Forelimb muscle (tissue), 1 donor: ENCODE results near the gene TMEM252. TPM values are rescaled to one million over a fixed set of nuclear protein-coding genes. Genes with fewer than 3 reads are reported as not detected.
A peak's percentile ranks its signal among the peaks of the same experiment; 100 is the strongest.

ENCODE experiments used
- DNase-seq: peaks from one replicate; pipeline ENCODE4 v3.0.0-alpha.2; 2013; ENCODE audit warnings: low read depth
- polyA plus RNA-seq: library from polyadenylated mRNA; unstranded; fragments of 120-200 nt; gene quantifications from one replicate; pipeline ENCODE4 v1.2.1, GENCODE V29; 2013; ENCODE audit not compliant: insufficient read length

The TMEM252 gene, protein sequence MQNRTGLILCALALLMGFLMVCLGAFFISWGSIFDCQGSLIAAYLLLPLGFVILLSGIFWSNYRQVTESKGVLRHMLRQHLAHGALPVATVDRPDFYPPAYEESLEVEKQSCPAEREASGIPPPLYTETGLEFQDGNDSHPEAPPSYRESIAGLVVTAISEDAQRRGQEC
- 1.0 TPM for polyA plus RNA-seq

DNA sequence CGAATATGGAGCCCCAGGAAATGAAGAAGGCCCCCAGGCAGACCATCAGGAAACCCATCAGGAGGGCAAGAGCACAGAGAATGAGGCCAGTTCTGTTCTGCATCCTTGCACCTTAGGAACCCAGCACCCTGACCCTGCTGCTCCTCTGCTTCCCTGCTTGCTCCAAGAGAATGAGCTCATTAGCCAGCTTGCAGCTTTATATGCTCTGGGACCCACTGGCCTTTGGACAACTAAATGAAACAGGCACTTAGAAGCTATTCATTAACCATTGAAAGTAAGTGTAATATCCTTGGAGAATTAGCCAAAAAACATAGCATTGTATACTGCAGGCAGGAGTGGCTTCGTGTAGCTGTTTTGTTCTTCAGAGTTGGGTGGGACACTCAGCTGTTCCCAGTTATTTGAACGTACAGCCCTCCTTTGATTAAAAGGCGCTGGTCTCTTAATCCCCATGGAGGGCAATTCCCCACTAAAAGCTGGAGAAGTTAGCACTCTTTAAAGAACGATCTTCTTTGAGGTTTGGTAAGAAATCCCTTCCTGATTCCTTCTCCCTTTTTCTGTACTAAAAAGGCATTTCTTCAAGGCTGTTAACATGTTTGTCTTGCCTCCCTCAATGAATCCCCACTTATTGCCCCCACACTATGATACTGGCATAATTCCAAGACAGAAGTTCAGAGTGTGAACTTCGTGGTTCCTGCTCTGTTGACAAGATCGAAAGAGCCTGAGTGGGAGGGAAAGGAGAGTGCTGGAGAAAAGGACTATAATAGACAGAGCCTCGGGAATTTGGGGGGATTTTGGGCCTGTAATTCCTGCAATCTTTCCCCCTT lies at the start of gene TMEM252:
Gene TMEM252, minus strand, starts transcription at position 172 of the 824 bp plus-strand sequence. Its CDS starts 69 bp downstream, at position 103.
- DNase-seq = no peak

DNA sequence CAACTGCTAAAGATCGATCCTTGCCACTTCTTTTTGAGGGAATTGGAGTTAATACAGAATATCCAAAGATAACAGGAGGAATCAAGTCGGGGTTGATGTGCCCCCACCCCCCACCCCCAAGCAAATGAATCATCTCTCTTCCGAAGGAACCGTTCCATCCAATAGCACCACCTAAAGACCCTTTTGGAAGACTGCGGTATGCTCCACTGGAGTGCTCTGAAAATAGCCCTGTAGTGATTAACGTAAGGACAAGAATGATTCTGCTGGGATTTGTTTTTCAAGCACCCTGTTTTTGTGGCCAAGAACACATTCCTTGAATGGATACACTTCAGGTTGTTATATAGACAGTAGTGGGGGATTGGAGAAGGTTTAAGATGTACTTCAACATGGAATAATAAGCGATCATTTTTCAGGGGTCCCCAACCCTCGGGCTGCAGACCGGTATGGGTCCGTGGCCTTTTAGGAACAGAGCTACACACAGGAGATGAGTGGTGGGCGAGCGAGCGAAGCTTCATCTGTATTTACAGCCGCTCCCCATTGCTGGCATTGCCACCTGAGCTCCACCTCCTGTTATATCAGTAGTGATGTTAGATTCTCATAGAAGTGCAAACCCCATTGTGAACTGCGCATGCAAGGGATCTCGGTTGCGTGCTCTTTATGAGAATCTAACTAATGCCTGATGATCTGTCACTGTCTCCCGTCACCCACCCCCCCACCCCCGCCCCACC lies 44.5 kb upstream of the TMEM252 start:
- DNase-seq = no peak

DNA sequence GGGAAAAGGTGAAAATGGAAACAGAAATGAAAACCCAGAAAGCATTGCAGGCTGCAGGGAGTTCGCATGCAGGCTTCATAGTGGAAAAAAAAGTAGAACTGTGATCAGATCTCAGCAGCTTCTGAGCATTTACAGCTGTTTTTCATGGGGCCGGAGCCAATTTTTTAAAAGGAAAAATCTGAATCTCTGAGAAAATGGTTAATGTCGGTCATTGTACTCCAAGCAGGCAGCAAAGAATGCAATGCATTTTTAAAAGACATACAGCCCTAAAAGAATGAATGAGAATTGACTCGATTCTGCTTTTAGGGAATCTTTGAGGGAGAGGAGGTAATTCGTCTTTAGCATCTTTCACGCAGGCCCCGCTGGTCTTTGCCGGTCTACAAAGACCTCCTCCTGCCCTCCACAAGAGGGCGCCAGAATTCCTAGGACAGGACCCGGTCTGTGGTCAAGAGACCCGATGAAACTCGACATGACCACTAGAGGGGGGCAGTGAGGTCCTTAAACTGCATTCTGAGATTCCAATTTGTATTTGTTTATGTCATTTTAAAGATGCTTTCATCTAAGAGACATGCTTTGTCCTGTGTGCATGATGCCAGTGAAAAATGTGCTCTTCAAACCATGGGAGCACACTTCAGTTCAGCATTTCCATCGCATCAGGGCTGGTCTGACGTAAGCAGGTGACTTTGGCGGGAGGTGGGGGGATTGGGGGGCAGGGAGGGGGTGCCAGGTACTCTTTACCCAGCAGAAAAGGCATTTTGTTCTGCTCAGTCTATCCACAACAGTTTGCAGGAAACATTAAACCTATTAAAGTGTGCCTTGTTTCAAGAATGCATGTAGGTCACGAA lies 43.7 kb upstream of the TMEM252 start:
- peak; percentile 60 for DNase-seq

DNA sequence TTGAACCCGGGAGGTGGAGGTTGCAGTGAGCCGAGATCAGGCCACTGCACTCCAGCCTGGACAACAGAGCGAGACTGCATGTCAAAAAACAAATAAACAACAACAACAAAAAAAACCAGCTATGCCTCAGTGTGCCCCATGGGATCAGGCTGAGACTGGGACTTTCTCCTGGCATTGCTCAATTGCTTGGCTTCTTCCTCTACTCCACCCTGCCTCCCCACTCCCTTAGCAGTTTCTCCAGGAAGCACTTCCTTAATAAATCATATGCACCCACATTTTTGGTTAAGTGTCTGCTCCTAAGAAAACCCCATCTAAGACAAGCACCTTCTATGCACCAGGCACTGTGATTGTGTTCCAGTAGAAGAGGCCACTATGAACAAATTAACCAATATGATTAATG lies 41.0 kb upstream of the TMEM252 start:
- no peak for DNase-seq

DNA sequence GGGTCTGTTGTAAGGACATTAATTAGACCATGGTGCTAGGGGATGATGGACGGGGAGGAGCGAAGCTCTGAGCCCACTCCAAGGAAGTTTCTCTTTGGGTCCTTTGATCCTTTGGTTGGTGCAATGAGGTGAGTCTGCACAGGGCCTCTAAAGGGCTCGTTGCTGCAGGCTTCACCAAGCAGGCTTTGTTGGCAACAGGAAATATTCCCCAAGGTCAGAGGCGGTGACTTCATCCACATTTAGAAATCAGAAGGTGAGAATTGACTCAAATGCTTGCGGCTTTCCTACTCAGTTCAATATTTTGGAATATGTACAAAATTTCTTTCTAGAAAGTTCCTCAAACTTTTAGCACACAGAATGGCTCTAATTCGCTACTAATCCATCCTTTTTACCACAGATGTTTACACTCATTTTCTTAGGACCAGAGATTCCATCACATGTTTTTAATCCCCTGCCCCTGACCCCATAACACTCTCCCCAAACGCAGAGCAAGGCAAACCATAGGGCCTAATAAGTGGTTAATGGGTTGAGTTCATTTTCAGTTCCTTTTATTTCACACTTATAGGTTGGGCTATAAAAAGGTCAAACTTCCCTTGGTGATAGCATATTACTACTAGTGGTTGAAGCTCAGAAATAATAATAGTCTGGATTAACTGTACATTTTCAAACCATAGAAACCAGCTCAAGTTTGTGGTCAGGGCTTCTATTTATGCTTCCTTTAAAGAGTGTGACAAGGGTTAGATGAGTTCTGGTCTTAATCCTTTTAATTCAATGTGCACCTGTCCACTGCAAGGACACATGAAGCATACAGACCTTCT lies 37.3 kb upstream of the TMEM252 start:
- no peak for DNase-seq

DNA sequence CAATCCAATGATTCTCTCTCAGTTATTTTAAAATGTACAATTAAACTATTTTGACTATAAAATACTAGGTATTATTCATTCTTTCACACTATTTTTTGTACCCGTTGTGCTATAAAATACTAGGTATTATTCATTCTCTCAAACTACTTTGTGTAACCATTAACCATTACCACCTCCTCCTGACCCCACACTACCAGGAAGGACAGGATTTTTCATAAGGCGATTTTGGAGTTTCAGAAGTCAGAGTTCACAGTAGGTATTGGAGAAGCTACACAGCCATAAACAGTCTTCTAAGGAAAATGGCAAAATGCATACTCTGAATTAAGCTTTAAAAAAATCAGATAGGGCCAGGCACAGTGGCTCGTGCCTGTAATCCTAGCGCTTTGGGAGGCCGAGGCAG lies 35.1 kb upstream of the TMEM252 start:
- no peak for DNase-seq

DNA sequence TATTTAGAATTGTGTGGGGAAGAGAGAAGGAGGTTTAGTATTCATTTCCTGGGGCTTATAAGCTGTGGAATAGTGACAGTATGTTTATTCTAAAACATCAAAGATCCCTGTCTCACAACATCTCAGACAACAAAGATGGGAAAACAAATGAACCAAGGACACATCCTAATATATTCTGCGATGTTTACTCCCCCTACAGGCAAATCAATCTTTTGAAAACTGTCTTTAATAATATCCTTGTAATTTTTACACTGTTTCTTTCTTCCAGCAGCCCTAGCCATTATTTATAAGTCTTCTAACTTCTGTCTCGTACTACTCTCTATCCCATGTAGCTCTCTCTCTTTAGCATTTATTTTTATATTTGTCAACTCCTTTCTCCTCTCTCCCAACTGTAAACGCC lies 33.5 kb upstream of the TMEM252 start:
- no peak for DNase-seq

DNA sequence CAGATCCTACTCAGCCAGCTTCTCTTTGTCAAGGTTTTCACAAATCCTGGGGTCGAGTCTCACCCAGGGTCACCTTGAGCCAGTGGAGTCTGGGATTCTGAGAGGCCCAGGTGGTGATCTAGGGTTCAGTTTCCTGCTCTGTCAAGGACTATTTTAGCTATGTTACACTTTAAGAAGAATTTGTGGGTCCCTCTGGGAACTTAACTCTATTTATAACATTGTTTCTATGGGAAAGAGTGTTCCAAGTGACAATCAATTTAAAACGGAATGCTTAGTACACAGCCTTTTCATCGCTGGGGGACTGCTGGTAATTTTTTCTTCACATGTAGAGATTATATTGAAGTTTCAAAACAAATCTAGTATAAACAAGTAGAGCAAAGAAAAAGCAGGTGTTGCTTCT lies 26.9 kb upstream of the TMEM252 start:
- no peak for DNase-seq

DNA sequence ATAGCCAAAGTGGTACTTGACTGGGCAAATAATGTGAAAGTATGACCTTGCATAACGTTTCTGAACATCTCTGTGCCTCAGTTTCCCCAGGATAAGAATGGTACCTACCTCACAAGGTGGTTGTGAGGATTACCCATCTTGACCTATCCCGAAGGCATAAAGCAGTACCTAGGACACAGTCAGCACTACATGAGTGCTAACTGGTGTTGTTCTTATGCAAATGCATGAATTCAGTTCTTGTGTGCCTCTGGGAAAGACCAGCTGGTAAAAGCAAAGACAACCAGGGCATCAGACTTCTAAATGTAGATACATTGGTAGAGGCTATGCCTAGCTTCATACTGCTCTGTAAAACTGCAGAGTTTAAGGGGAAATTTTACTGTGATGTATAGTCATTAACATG lies 21.8 kb upstream of the TMEM252 start:
- no peak for DNase-seq

DNA sequence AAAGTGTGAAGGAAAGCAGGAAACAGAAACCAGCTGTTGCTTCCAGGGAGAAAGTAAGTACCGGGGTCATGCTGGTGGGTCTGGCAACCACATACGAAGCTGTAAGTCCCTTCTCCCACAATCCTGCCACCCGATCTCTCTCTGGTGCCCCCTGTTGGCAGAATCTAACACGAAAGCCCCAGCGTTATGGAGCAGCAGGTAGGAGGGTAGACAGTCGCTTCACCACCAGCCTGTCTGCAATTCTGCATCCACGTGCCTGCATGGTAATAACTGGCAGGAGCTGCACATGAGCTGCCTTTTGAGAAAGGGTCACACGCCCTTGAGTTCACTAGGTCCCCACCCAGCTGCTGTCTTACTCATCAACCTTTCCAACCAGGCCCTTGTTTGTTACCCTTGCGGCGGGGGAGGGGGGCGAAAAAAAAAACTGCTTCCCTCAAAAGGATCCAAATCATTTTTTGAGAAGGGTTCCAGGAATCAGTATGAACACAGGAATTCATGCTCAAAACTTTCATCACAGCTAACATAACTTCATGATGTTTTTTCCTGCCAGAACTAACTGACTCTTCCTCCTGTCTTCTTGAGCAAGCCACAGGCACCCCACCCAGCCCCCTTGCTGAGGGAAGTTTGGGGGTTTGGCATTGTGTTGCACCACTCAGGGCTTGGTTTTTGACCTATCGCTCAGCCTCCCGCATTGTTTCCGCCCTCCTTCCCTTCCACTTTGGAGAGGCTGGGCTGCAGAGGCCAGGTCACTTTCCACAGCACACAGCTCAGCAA lies 19.6 kb upstream of the TMEM252 start:
- no peak for DNase-seq

DNA sequence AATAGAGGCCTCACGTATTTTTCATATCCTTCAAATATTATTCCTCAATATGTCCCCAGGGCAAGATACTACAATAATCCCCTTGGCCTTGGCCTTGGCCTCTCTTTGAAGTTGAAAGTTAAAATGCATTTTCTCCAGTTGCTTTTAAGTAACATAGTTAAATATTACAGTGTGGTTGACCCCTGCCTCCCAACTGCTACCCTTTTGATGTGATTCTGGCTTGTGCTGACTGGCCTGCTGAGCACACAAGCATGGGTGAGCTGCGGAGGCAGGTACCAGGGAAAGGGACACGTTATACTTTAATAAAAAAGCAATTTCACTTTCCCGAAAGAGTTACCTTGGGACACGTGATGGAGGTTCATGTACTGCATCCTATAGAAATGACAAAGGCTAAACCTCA lies 17.9 kb upstream of the TMEM252 start:
- DNase-seq = no peak

DNA sequence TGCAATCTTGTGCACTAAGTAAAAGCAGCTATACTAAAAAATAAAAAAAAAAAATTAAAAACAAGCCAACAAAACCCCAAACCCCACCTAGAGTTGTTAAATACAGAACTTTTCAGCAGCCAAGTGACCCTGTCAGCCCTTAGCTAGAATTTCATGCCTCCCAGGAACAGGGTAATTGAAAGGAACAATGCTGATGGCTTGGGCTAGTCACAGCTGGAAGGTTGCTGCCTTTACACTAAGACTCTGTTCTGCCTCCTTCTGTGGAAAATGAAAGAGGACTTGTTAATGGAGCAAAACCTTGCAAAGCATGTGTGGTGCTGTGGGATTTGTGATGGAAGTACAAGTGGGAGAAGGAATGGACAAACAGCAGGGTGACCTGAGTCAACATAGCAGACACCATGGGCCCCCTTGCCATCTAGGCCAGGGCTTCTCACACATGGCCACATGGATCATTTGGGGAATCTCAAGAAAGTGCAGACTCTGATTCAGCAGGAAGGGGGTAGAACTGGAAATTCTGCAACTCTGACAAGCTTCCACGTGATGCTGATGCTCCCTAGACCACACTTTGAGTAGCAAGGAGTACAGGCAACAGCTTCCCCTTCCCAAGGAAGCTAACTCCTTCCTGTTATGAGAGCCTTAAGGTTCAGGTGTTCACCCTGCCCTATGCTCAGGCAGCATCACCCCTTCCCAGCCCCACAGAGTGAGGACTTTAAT lies 14.9 kb upstream of the TMEM252 start:
- no peak for DNase-seq

DNA sequence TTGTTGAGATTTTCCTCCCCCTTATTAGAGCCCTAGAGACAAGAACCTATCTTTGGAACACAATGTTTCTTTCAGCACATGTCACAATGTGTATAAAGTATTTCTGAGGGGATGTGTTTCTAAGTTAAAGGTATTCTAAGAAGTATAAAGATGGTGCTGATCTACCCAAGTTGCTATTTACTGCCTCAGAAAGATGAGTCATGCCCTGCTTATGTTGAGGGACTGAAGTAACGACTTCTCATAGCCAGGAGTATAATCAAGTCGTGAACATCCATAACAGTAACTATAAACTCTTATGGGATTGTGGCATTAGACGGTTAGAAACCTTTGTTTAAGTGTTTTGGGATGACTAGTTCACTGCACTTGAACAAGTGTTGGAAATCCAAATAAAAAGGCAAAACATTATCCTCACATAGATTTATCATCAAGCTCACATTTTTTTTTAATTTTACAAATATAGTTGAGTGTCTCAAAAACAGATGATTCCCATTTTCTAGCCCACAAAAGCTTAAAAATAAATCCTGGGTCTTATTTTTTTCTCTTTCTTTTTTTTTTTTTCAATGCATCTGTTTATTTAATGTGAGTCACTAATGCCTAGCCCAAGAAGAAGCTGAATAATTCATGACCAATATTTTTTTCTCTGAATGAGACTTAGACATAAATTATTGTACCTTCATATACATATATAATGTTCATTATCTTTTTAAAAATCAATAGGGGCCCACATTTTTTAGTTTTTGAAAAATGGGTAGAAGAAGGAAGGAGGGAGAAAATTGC lies 12.2 kb upstream of the TMEM252 start:
- DNase-seq = no peak

DNA sequence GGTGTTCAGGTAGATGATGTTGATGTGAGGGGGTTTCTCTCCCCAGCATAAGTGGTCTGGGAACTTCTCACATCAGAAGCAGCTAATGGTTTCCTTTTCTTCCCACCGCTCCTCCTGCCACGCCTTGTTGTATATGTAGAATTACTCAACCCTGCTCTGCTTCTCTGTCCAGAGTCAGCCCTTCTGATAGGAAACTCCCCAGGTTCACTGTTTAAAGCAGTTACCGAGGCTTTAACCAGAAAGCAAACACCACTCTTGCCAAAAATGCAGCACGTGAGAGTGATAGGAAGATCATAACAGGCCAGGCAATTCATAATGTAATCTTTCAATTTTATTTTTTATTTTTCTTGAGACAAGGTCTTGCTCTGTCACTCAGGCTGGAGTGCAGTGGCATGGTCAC lies 10.5 kb upstream of the TMEM252 start:
- no peak for DNase-seq

DNA sequence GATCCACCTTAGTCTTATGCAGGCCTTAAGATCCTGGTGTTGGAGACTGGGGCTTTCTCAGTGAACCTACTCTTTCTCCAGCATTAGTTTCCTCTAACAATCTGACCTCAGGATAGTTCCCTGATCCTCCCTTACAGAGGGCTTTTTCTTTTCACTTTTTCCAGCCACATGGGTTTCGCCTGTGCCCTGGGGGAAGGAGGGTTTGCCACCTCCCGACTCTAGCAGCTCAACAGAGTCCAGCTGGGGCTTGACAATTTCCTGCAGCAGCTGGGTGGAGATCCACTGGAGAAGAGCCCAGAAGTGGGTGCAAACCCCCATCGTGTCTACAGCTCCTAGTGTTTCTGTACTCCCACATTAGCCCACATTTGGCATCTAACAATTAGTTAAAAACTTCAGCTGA lies 7.6 kb upstream of the TMEM252 start:
- no peak for DNase-seq

DNA sequence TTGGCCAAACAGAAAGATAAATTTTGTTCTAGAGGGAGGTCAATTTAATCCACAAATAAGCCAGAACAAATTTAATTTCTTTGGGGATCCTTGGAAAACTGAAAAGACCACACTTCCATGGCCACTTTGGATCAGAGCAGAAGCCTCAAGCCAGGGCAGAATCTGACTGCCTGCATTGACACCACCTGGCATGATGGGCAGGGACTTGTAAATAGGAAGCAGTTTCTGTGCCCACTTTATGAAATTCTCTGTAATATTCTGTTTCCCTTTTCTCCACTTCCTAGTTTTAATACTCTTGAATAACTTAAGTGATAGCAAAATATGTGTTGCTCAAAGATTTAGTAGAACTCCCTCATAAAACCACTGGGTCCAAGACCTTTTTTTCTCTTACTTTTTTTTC lies 6.7 kb upstream of the TMEM252 start:
- DNase-seq = no peak

DNA sequence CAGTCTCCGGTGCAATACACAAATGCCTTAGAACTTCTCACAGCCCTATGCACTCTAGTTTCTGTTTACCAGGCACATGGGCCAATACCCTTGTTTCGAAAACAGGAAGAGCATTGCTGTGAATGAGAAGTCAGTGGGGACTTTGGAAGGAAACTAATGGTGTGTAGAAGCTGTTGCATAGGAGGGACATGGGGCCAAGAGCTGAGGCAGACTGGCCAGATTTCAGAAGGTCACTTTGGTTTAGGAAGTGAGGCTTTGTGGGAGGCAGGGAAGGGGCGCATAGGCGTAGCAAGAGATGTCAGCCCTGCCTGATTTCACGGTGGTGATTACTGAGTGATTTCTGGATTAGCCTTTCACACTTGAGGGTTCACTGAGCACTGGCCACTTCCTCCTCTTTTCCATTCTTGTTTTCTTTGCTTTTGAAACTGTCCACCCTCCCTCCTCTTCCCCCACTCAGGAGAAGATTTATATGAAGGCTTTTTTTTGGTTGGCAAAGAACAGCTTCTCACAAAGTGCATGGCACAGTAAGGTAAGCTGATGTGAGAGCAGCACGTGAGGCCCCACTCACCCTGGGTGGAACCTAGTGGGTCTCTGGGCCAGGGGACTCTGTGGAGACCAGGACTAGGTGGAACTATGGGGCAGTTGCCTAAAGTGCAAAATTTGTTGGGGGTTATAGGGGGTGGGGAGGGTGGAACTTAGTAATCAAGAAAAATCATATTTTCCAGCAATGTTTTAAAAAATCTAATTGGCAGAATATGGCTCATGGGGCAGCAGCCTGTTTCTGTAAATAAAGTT lies 6.1 kb upstream of the TMEM252 start:
- no peak for DNase-seq
